ENCODE measurements around the gene C1QTNF9B. TPM values are rescaled to one million over a fixed set of nuclear protein-coding genes. Genes with fewer than 3 reads are reported as not detected.
"Not testable (repeated sequence)": the region's sequence is repeated elsewhere in the genome, so short reads cannot be mapped to it uniquely, and the experiment has no call there.

Gene C1QTNF9B
- total RNA-seq: not detected in 2 replicates
- 0.16 TPM for polyA plus RNA-seq (2012)

GRCh38 chr13:23897452-23897919 is at the start of gene C1QTNF9B:
Gene C1QTNF9B (minus strand): TSS chr13:23897502.
- DNase-seq (ENCODE audit: low read depth): not testable (repeated sequence)

GRCh38 chr13:23946900-23947299 is 49.6 kb upstream of the C1QTNF9B start:
- no peak for DNase-seq (ENCODE audit: low read depth)

DNA sequence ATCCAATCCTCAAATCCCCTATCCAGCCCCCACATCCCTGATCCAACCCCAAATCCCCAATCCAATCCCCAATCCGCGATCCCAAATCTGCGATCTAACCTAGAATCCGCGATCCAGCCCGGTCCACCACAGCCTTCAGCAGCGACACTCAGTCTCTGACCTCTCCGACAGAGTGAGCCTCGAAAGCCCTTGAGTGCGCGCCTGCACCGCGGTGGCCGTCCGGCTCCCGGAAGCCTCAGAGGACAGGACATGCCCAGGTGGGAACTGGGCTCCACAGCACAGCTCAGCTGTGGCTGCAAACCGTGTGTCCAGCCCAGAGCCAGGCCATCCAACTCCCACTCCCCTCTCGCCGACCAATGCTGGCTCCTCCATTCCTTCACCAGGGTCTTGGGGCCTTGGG is 48.8 kb upstream of the C1QTNF9B start:
- DNase-seq (ENCODE audit: low read depth): no peak

- DNase-seq (ENCODE audit: low read depth): no peak
These were observed 48.3 kb upstream of the C1QTNF9B start for GRCh38 chr13:23945612-23946011.

DNA sequence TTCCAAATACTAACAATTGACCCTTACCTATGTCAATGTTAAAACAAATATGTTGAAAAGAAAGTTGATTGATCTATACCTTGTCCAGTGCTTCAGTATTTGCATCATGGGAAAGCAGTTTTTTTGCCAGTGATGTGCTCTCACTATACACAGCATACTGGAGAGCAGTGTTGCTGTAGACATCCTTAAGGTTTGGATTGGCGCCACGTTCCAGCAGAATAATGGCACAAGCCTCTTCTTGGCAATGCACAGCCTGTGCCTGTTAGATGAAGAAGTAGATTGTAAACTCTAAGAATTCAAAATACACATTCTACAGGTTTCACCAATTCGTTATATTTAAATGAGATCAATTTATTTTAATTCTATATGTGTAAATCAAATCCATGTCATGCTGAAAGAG is 43.9 kb upstream of the C1QTNF9B start:
- no peak for DNase-seq (ENCODE audit: low read depth)

DNA sequence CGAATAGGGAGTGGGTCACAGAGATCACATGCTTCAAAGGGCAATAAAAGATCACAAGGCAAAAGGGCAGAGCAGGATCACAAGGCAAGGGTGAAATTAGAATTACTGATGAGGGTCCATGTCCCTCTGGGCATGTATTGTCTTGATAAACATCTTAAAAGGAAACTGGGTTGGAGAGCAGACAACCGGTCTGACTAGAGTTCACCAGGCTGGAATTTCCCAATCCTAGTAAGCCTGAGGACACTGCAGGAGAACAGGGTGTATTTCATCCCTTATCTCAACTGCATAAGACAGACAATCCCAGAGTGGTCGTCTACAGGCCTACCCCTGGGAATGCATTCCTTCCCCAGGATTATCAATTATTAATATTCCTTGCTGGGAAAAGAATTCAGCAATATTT is 42.4 kb upstream of the C1QTNF9B start:
- DNase-seq (ENCODE audit: low read depth): not testable (repeated sequence)

- peak; percentile 36 for DNase-seq (ENCODE audit: low read depth)
These were observed 37.2 kb upstream of the C1QTNF9B start for GRCh38 chr13:23934520-23934919.

DNA sequence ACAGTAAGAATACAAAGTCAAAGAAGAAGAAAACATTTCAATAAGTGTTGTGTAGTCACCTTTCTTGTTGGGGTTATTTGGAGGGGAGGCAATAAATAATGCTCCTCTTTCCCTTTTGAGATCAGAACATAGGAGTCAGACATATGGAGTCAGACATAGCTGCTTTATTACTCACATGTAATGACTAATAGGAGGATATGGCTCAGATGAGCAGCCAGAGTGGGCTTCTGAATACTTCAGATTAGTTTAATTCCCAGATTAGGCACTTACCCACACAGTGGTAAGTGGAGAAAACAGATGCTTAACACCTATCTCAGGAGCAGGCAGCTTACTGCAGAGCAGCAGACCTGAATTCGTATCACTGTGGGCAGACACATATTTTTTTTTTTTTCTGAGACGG is 31.7 kb upstream of the C1QTNF9B start:
- no peak for DNase-seq (ENCODE audit: low read depth)

GRCh38 chr13:23923031-23923430 is 25.7 kb upstream of the C1QTNF9B start:
- DNase-seq (ENCODE audit: low read depth): no peak

- DNase-seq (ENCODE audit: low read depth): no peak
These were observed 25.0 kb upstream of the C1QTNF9B start for GRCh38 chr13:23922005-23922932.

DNA sequence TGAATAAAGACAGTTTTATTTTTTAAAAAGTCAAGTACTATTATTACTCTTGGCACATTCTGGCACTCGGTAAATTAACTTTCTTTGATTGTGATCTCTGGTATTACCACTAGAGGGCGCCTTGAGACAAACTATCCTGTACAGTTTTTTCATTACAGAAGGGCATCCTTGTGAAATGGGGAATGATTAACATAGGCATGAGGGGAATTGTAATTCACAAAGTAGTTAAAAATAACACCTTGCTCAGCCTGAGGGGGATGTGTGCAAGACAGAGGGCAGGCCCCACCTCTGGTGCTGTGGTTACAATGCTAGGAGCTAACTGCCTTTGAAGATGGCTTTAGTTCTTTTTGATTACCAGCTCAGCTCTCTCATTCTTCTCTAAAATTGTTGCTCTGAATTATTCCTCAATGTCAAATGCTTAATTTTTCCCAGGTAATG is 24.2 kb upstream of the C1QTNF9B start:
- peak; percentile 80 for DNase-seq (ENCODE audit: low read depth)

DNA sequence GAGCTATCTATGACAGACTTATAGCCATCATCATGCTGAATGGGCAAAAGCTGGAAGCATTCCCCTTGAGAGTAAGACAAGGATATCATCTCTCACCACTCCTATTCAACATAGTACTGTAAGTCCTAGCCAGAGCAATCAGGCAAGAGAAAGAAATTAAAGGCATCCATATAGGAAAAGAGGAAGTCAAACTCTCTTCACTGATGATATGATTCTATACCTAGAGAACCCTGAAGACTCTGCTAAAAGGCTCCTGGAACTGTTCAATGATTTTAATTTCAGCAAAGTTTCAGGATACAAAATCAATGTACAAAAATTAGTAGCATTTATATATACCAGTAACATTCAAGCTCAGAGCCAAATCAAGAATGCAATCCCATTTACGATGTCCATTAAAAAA is 21.7 kb upstream of the C1QTNF9B start:
- no peak for DNase-seq (ENCODE audit: low read depth)

DNA sequence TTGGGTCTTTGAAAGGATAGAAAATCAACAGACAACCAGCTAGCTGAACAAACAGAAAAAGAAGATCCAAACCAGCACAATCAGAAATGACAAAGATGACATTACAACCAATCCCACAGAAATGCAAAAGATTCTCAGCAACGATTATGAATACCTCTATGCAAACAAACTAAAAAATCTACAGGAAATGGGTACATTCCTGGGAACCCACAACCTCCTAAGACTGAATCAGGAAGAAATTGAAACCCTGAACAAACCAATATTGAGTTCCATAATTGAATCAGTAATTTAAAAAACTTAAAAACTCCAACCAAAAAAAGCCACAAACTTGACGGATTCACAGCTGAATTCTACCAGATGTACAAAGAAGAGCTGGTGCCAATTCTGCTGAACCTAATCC is 20.9 kb upstream of the C1QTNF9B start:
- no peak for DNase-seq (ENCODE audit: low read depth)

DNA sequence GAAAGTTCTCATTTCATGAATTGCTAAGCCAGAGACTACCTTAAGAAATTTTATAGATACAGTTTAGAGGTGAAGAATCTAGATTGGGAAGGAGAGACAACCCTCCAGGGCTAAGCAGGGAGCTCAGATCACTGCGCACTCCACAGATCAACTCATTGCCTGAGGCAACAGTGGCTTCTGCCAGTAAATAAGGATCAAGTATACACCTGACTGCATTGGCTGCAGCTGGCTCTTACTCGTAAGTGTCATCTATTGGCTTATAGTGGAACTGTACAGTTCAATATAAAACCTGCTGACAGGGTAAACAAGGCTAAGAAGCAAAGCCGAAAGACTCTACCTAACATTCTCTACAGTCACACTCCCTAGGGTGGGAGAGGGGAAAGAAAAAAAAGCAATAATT is 18.0 kb upstream of the C1QTNF9B start:
- DNase-seq (ENCODE audit: low read depth): no peak

GRCh38 chr13:23912469-23912868 is 15.2 kb upstream of the C1QTNF9B start:
- no peak for DNase-seq (ENCODE audit: low read depth)

GRCh38 chr13:23909606-23910005 is 12.3 kb upstream of the C1QTNF9B start:
- DNase-seq (ENCODE audit: low read depth): no peak

GRCh38 chr13:23905766-23906165 is 8.5 kb upstream of the C1QTNF9B start:
- DNase-seq (ENCODE audit: low read depth): no peak

DNA sequence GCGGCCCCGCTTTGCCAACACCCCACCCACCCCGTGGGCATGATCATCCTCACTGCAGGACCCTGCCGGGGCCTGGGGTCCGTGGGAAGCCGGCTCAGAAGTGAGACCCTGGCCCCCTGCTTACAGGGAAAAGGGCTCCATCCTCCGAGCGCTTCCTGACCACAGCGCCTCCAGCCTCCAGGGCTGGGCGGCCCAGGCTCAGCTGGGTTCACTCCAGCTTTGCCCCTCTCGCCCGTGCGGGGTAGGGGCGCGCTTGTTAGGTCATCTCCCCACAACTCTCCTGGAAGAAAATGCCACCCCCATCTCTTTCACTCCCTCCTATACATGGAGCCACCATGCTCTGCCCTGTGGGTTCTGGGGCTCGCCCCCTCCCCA is 6.6 kb upstream of the C1QTNF9B start:
- DNase-seq (ENCODE audit: low read depth): no peak

- DNase-seq (ENCODE audit: low read depth): no peak
These were observed 5.9 kb upstream of the C1QTNF9B start for GRCh38 chr13:23902975-23903905.

DNA sequence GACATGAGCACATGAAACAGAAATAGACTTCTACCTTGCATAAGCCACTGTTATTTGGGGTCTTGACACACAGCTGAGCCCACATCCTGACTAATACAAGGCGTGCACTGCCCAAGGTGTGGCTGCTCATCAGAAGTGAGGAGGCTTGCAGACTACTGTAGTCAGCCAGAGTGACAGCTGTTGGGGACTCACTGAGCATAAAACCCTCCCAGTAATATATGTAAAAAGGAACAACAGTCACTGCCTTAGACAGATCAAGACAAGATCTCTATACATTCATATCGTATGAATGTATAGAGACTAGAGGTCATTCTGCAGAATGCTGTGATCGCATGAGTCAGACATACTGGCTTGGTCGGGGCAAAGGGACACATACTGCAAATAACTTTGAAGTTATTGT is 4.1 kb upstream of the C1QTNF9B start:
- peak; percentile 84 for DNase-seq (ENCODE audit: low read depth)

- peak; percentile 55 for DNase-seq (ENCODE audit: low read depth)
These were observed 2.3 kb upstream of the C1QTNF9B start for GRCh38 chr13:23899555-23899954.

GRCh38 chr13:23898101-23898500 is 799 bp upstream of the C1QTNF9B start:
- no peak for DNase-seq (ENCODE audit: low read depth)

All from myocyte (in vitro differentiated cells).